Activated T-cell treated with anti-CD3 and anti-CD28 coated beads for 4 hours (primary cell): ENCODE data around the gene MYL7.
"Not testable (repeated sequence)": the region's sequence is repeated elsewhere in the genome, so short reads cannot be mapped to it uniquely, and the experiment has no call there.

Experiments
- DNase-seq: peaks from one replicate; pipeline ENCODE4 v3.0.0-alpha.2; 2020

MYL7 gene

GRCh38 chr7:44171901-44172300, 30.8 kb upstream of the MYL7 start:
- DNase-seq, result not testable (repeated sequence)

DNA sequence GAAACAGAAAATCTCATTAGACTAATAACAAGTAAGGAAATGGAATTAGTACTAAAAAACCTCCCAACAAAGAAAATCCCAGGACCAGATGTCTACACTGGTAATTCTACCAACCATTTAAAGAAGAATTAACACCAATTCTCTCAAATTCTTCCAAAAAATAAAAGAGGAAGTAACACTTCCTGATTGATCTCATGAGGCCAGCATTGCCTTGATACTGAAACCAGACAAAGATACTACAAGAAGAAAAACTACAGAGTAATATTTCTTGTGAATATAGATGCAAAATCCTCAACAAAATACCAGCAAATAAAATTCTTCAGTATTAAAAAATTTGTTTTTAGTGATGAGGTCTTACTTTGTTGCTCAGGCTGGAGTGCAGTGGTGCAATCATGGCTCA, 26.8 kb upstream of the MYL7 start:
- DNase-seq, result no peak

DNA sequence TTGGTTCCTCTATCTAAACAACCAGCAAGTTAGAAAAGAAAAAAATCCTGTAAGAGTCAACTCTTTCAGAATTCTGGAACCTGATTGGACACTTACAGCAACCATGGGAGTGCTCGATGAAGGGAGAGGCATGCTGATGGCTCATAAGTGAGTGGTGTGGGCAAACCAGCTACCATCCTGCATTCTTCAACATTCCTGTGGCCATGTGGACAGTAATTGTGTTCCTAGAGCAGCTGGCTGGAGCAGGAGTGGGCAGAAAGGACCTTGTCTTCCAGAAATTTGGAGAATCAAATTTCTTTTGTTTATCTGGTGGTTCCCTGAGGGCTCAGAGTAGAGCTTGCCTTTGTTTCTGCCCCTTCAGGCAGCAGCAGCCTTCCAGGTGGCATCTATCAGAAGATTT, 22.5 kb upstream of the MYL7 start:
- DNase-seq, result no peak

GRCh38 chr7:44162785-44163395, 21.8 kb upstream of the MYL7 start:
- DNase-seq, result no peak

DNA sequence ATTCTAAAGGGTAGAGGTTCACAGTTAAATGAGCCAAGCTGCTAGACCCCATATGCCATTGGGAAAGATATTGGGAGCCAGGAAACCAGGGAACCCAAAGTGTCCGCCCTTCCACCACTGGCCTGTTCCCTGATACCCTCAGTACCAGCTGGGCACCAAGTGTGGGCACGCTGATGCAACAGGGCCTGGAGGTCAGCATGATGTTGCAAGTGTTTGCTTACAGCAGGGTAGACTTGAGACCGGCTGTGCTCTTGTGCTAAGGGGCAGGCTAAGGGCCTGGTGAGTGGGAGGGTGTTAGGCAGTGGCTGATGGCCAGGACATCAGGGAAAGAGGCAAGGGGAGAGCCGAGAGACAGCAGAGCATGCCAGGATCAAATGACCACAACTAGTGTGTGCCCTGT, 21.0 kb upstream of the MYL7 start:
- no peak for DNase-seq

DNA sequence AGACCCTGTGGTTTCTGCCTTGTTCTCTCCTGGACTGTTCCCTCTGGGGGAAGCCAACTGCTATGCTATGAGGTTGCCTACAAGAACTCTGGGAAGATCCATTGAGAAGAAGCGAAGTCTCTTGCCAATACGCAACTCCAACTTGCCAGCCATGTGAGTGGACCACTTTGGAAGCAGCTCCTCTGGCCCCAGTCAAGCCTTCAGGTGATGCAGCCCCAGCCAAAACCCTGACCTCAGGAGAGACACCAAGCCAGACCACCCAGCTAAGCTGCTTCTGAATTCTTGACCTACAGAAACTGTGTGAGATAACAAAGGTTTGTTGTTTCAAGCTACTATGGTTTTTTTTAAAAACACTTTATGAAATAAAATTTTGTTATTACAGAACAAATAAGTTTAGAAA, 20.2 kb upstream of the MYL7 start:
- DNase-seq, result no peak

GRCh38 chr7:44159824-44160630, 18.9 kb upstream of the MYL7 start:
- DNase-seq, result no peak

DNA sequence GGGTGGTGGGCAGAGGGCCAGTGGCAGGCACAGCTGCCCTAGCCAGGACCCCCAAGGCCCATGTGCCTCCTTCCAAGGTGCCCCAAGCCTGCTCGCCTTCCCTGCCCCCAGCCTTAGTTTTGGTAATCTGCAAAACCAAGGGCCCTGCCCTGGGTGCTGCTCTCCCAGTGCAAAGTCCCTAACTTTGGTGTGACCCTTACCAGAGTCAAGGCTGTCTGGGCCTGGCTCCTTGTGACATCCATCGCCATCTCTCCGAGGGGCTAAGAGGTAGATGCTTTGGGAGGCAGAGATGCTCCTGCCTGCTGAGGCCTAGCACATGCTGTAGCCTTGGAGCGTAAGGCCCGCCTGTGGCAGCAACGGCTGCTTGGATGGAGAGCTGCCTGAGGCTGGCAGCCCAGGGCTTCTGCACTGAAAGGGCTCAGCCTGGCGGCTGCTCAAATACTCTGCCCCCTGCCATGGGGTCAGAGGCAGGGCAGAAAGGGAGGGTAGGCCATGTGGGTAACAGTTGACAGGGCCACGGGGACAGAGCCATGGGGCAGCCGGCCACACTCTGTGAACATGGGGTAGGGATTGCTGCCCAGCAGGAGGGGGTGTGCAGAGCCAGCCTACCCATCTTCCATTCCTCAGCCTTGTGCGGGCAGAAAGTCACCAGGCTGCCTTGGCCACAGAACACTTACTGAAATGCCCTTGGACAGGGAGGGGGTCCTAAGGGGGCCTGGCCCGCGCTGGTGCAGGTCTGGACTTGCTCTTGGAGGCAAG, 17.9 kb upstream of the MYL7 start:
- no peak for DNase-seq

GRCh38 chr7:44158096-44158872, 17.2 kb upstream of the MYL7 start:
- no peak for DNase-seq

GRCh38 chr7:44157116-44158080, 16.3 kb upstream of the MYL7 start:
- no peak for DNase-seq

- no peak for DNase-seq
Measured at GRCh38 chr7:44156453-44157010, 15.4 kb upstream of the MYL7 start.

GRCh38 chr7:44155191-44156185, 14.4 kb upstream of the MYL7 start:
- DNase-seq, result no peak

GRCh38 chr7:44154703-44155102, 13.6 kb upstream of the MYL7 start:
- DNase-seq, result no peak

GRCh38 chr7:44153948-44154335, 12.8 kb upstream of the MYL7 start:
- no peak for DNase-seq

GRCh38 chr7:44152971-44153947, 12.1 kb upstream of the MYL7 start:
- DNase-seq, result no peak

DNA sequence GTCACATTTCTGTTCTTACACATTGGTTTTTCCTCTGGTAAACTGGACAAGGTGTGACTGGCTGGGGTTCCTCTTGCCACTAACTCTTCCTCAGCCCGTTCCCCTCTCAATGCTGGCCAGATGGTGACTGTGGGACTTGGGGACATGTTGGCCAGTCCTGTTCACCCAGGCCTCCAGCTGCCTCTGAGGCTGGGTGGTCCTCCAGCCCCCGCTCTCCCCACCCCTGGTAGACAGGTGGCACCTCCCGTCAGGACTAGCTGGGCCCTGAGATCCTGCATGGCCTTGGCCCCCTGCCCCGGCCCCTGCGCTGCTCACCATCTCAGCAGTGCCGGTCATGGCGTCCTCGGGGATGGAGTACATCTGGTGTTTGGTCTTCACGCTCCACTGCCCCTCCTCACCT, 10.8 kb upstream of the MYL7 start:
- no peak for DNase-seq

GRCh38 chr7:44150966-44151941, 10.1 kb upstream of the MYL7 start:
- DNase-seq, result no peak

DNA sequence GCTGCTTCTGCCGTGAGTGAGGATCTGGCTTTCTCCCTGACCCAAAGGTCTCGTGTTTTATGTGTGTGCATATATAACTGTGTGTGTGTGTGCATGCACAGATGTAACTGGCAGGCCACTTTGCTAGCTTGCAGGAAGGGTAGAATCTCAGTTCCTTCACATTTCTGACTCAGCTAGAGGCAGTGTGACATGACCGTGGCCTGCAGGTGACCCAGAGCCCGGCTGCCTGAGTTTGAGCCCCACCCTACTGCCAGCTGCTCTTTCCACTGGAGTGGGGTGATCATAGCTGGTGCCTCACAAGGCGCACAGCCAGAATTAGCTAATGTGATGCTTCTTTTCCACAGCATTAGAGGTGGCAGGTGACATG, 9.3 kb upstream of the MYL7 start:
- no peak for DNase-seq
